ENCODE results near the gene RASGEF1C.

Gene RASGEF1C

DNA sequence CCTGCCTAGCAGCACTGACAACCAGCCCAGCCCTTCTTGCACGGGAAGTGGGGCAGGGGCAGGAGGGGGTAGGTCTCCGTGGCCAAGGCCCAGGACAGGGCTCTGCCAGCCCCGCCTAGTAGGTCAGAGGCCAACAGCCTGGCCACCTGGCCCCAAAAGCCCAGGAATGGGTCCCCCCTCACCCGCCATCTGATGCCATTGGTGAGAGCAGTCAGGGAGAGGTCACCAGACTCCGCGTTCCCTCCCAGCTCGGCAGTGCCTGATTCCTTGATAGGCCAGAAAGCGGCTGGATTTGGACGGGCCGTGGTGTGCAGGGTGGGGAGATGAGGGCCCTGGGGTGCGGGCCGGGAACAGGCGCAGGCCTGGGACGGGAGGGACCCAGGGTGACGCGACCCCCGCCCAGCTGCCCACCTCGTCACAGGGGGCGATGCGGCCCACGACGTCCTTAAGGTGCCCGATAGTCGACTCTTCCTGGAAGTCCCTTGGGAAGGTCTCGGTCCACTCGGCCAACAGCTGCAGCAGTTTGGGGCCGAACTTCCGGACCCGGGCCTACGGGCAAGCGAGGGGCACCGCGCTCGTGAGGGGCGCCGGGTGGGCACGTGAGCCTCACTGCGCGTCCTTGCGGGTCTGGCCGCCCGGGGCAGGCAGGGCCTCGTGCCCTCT is 72.9 kb downstream of the RASGEF1C start:
- Histone ChIP-seq H3K4me3 (ENCODE audit: low read length, poor library complexity, severe bottlenecking) (no peak overlapping the region), H3K4me1 (ENCODE audit: insufficient read depth, low read length, poor library complexity, severe bottlenecking) (peaks cover 12% of the 10 kb centered on the region), H2AFZ (ENCODE audit: low read length) (no peak overlapping the region), H3K36me3 (ENCODE audit: insufficient read depth, low read length) (no peaks in the 10 kb centered on the region), H3K79me2 (ENCODE audit: insufficient read depth, low read length) (no peaks in the 10 kb centered on the region), H4K20me1 (ENCODE audit: insufficient read depth, low read length, poor library complexity, severe bottlenecking) (no peaks in the 10 kb centered on the region), H3K9ac (ENCODE audit: low read depth, low read length, poor library complexity, severe bottlenecking) (peak overlapping the region; percentile 41), H3K9me3 (ENCODE audit: insufficient read depth, low read depth, low read length) (no peaks in the 10 kb centered on the region), H3F3A (ENCODE audit: low read depth) (no peaks in the 10 kb centered on the region), H3K9me2 (replicated peaks; ENCODE audit: low read depth, low read length) (no peaks in the 10 kb centered on the region), H3K4me2 (ENCODE audit: low read depth, low read length, poor library complexity, severe bottlenecking) (peak overlapping the region; percentile 53), H3K27me3 (ENCODE audit: insufficient read depth, low read length, poor library complexity, severe bottlenecking) (no peaks in the 10 kb centered on the region)
- no peak for TF ChIP-seq EZH2phosphoT487 (IDR thresholded peaks at IDR 0.05; ENCODE audit: borderline replicate concordance)
- TF ChIP-seq, protein P1, sequence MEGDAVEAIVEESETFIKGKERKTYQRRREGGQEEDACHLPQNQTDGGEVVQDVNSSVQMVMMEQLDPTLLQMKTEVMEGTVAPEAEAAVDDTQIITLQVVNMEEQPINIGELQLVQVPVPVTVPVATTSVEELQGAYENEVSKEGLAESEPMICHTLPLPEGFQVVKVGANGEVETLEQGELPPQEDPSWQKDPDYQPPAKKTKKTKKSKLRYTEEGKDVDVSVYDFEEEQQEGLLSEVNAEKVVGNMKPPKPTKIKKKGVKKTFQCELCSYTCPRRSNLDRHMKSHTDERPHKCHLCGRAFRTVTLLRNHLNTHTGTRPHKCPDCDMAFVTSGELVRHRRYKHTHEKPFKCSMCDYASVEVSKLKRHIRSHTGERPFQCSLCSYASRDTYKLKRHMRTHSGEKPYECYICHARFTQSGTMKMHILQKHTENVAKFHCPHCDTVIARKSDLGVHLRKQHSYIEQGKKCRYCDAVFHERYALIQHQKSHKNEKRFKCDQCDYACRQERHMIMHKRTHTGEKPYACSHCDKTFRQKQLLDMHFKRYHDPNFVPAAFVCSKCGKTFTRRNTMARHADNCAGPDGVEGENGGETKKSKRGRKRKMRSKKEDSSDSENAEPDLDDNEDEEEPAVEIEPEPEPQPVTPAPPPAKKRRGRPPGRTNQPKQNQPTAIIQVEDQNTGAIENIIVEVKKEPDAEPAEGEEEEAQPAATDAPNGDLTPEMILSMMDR (conservative IDR thresholded peaks at IDR 0.05; ENCODE audit: low read length), result no peak

DNA sequence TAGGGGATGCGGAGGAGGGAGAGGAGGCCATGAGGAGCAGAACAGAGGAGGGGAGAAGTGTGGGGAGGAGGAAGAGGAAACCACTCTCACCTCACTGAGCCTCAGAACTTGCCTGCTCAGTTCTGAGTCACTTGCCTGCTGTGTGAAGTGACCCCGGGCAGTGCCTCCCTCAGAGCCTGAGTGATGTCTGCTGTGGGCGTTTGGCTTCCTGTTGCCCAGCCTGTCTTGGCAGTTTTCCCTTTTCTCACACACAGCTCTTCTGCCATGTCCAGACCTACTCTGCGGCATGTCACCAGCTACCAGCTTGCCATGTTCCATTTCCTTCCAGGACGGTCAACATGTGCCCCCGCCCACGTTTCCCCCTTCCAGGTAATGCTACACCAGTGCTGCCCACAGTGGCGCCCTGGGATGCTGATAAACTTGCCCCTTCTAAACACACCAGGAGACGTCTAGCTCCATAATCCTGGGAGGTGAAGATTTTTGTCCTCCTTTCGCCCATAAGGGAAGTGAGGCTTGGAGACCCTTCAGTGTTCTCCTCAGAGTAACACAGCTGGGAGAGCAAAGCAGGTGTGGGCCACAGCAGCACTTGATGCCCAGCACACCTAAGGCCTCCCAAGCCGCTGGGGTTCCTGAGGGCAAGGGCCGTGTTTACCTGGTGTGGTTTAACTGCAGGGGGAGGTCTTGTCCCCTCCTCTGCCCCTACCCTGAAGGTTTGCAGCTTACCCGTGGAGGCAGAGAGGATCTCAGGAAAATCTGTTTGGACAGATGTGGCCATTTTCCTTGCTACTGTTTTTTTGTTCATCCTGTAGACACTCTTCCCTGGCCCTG is 73.7 kb downstream of the RASGEF1C start:
- TF ChIP-seq, protein P1 (conservative IDR thresholded peaks at IDR 0.05; ENCODE audit: low read length), result no peak
- TF ChIP-seq EZH2phosphoT487 (IDR thresholded peaks at IDR 0.05; ENCODE audit: borderline replicate concordance), result no peak
- no peaks in the 10 kb centered on the region for H3K9me3 ChIP-seq (ENCODE audit: insufficient read depth, low read depth, low read length)
- H3K36me3 ChIP-seq (ENCODE audit: insufficient read depth, low read length), result no peaks in the 10 kb centered on the region
- H3K9me2 ChIP-seq (replicated peaks; ENCODE audit: low read depth, low read length), result no peaks in the 10 kb centered on the region
- peak overlapping the region; percentile 15 for H3K4me3 ChIP-seq (ENCODE audit: low read length, poor library complexity, severe bottlenecking)
- H2AFZ ChIP-seq (ENCODE audit: low read length), result peak overlapping the region; percentile 49; the same call in 1 of the 2 replicates
- peak overlapping the region; percentile 41 for H3K9ac ChIP-seq (ENCODE audit: low read depth, low read length, poor library complexity, severe bottlenecking)
- peak overlapping the region; percentile 53 for H3K4me2 ChIP-seq (ENCODE audit: low read depth, low read length, poor library complexity, severe bottlenecking)
- no peaks in the 10 kb centered on the region for H3K27me3 ChIP-seq (ENCODE audit: insufficient read depth, low read length, poor library complexity, severe bottlenecking)
- no peaks in the 10 kb centered on the region for H3F3A ChIP-seq (ENCODE audit: low read depth)
- H4K20me1 ChIP-seq (ENCODE audit: insufficient read depth, low read length, poor library complexity, severe bottlenecking), result no peaks in the 10 kb centered on the region
- H3K79me2 ChIP-seq (ENCODE audit: insufficient read depth, low read length), result no peaks in the 10 kb centered on the region
- H3K4me1 ChIP-seq (ENCODE audit: insufficient read depth, low read length, poor library complexity, severe bottlenecking), result peaks cover 12% of the 10 kb centered on the region

DNA sequence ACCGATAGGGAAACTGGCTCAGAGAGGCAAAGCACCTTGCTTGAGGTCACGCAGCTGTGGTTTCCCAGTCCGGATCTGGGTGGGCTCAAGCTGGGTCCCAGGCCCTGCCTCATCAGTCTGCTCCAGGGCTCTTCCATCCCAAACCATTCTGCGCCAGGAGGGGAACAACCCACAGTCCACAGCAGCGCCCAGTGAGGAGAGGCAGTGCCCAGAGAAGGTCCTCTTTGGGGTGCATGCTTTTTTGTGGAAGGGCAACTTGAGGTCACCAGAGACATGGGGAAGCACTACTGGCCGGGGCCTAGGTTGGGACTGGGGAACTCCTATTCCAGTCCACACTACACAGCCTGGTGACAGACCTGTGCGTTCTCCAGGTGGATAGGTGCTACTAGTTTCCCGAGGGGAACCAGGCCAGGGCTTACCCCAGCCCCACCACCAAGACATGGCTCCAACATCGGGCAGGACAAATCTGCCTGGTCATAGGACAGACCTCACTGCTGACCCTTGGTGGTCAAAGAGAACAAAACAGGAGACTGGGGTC is 75.0 kb downstream of the RASGEF1C start:
- no peak overlapping the region for H3K4me3 ChIP-seq (ENCODE audit: low read length, poor library complexity, severe bottlenecking)
- no peak overlapping the region for H3K4me2 ChIP-seq (ENCODE audit: low read depth, low read length, poor library complexity, severe bottlenecking)
- no peaks in the 10 kb centered on the region for H3K9me3 ChIP-seq (ENCODE audit: insufficient read depth, low read depth, low read length)
- H3K4me1 ChIP-seq (ENCODE audit: insufficient read depth, low read length, poor library complexity, severe bottlenecking), result peaks cover 12% of the 10 kb centered on the region
- no peaks in the 10 kb centered on the region for H3K27me3 ChIP-seq (ENCODE audit: insufficient read depth, low read length, poor library complexity, severe bottlenecking)
- no peak overlapping the region for H2AFZ ChIP-seq (ENCODE audit: low read length)
- no peak overlapping the region for H3K9ac ChIP-seq (ENCODE audit: low read depth, low read length, poor library complexity, severe bottlenecking)
- H3K79me2 ChIP-seq (ENCODE audit: insufficient read depth, low read length), result no peaks in the 10 kb centered on the region
- TF ChIP-seq, protein P1 (conservative IDR thresholded peaks at IDR 0.05; ENCODE audit: low read length), result no peak
- no peak for TF ChIP-seq EZH2phosphoT487 (IDR thresholded peaks at IDR 0.05; ENCODE audit: borderline replicate concordance)
- H3K9me2 ChIP-seq (replicated peaks; ENCODE audit: low read depth, low read length), result no peaks in the 10 kb centered on the region
- H4K20me1 ChIP-seq (ENCODE audit: insufficient read depth, low read length, poor library complexity, severe bottlenecking), result no peaks in the 10 kb centered on the region
- no peaks in the 10 kb centered on the region for H3F3A ChIP-seq (ENCODE audit: low read depth)
- no peaks in the 10 kb centered on the region for H3K36me3 ChIP-seq (ENCODE audit: insufficient read depth, low read length)
